GM12891 (cell line): ENCODE results near the gene ZNF516.

Experiments
- POLR2A ChIP-seq: IDR thresholded peaks from 2 replicates; pipeline ENCODE4 v1.6.1; 2011; ENCODE audit warnings: low read depth, low read length, control low read depth
- POLR2AphosphoS5 ChIP-seq: IDR thresholded peaks from 2 replicates; pipeline ENCODE4 v1.6.1; 2011; ENCODE audit warnings: low read depth, low read length, control low read depth
- POU2F2 ChIP-seq: IDR thresholded peaks from 2 replicates; pipeline ENCODE4 v1.6.1; 2011; ENCODE audit warnings: low read depth, mild to moderate bottlenecking, control low read depth, low read length, moderate library complexity

DNA sequence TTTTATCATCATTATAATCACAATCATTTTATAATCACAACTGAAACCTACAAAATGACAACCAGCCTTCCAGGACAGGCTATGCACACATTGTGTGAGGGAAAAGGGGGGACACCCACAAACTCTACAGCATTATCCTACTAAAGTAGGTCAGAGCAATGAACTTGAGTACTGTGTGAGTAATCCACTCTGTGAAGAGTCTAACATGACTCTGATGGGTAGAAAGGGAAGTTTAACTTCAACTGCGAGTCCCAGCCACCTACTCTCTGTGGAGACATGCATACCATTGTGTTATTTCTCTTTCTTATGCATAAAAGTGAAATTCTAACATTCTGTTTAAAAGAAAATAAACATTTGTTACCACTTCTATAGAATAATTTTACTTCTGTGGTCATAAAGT lies 177.9 kb downstream of the ZNF516 start:
- no peak for TF ChIP-seq POLR2AphosphoS5
- no peak for TF ChIP-seq POLR2A
- TF ChIP-seq POU2F2, result no peak
